Panc1 (cell line): ENCODE results near the gene TGFBI. TPM values are rescaled to one million over a fixed set of nuclear protein-coding genes. Genes with fewer than 3 reads are reported as not detected.
A peak's percentile ranks its signal among the peaks of the same experiment; 100 is the strongest.

Experiments
- ATAC-seq: fragments of 200-7000 bp; cut with Tn5 transposase; 2 replicates; pipeline ENCODE4 v1.9.1; 2020; ENCODE audit warnings: mild to moderate bottlenecking, moderate library complexity
- BruUV-seq: library from RNA; stranded (reverse); fragments of 400-500 nt; replicated peaks from 2 replicates; lab custom pipeline; 2021; lab: Mats Ljungman, UMichigan
- CTCF ChIA-PET: fragments of 300-600 bp; sonication (Branson Sonifier 250); formaldehyde crosslinking; loops from one replicate; lab custom pipeline; 2022; ENCODE audit warnings: antibody characterized with exemption; lab: Charles Lee
- POLR2A ChIA-PET: fragments of 300-600 bp; sonication (Branson Sonifier 250); formaldehyde crosslinking; loops from one replicate; lab custom pipeline; 2022; ENCODE audit warnings: antibody characterized with exemption; lab: Charles Lee
- DNase-seq: peaks from one replicate; pipeline ENCODE4 v3.0.0-alpha.2; 2010; ENCODE audit warnings: low read depth, low spot score
- H3K27ac ChIP-seq: 2 replicates; pipeline ENCODE4 v1.5.1; 2011; ENCODE audit warnings: mild to moderate bottlenecking, low read length, inconsistent platforms
- H3K27me3 ChIP-seq: fragments of 200-500 bp; sonication (Bioruptor generic); 2 replicates; pipeline ENCODE4 v1.6.0; 2014; ENCODE audit warnings: low read length, inconsistent platforms; ENCODE audit not compliant: control insufficient read depth, insufficient read depth
- H3K36me3 ChIP-seq: fragments of 200-500 bp; sonication (Bioruptor generic); 2 replicates; pipeline ENCODE4 v1.5.1; 2014; ENCODE audit warnings: inconsistent platforms, mild to moderate bottlenecking, low read length, moderate library complexity; ENCODE audit not compliant: control insufficient read depth, insufficient read depth
- H3K4me1 ChIP-seq: 2 replicates; pipeline ENCODE4 v1.5.1; 2011; ENCODE audit warnings: inconsistent platforms, mild to moderate bottlenecking, low read length, moderate library complexity; ENCODE audit not compliant: control insufficient read depth, insufficient read depth
- H3K4me3 ChIP-seq, 2 experiments: 2 replicates each; pipeline ENCODE4 v1.5.1; 2011 to 2012; ENCODE audit warnings: low read depth in 2 of 2, low read length in 2 of 2, mild to moderate bottlenecking in 2 of 2, inconsistent platforms in 1 of 2, moderate library complexity in 1 of 2
- H3K9me3 ChIP-seq: fragments of 200-500 bp; sonication (Bioruptor generic); 2 replicates; pipeline ENCODE4 v1.5.1; 2014; ENCODE audit warnings: low read depth, mild to moderate bottlenecking, inconsistent platforms, low read length, moderate library complexity; ENCODE audit not compliant: control insufficient read depth, insufficient read depth
- CTCF ChIP-seq: fragments of 450-650 bp; IDR thresholded peaks from 2 replicates; pipeline ENCODE4 v1.5.1; 2017; ENCODE audit warnings: mild to moderate bottlenecking
- POLR2AphosphoS5 ChIP-seq: IDR thresholded peaks from 2 replicates; pipeline ENCODE4 v1.6.1; 2012; ENCODE audit warnings: mild to moderate bottlenecking, low read depth, low read length, moderate library complexity
- REST ChIP-seq, 2 experiments: IDR thresholded peaks; 2 replicates each; pipeline ENCODE4 v1.6.1; 2011 to 2012; ENCODE audit warnings: low read depth in 2 of 2, control low read depth in 1 of 2, low read length in 1 of 2, mild to moderate bottlenecking in 1 of 2, moderate library complexity in 1 of 2; ENCODE audit not compliant: insufficient read depth in 1 of 2
- SIN3A ChIP-seq: IDR thresholded peaks from 2 replicates; pipeline ENCODE4 v1.6.1; 2012; ENCODE audit warnings: low read depth, mild to moderate bottlenecking, low read length, moderate library complexity, borderline replicate concordance; ENCODE audit not compliant: insufficient read depth
- TCF7L2 ChIP-seq: IDR thresholded peaks from 2 replicates; pipeline ENCODE4 v1.6.1; 2011; ENCODE audit warnings: mild to moderate bottlenecking, low read depth, low read length, inconsistent platforms
- in situ Hi-C: cut with HindIII; loops from 2 replicates; pipeline ENCODE4 v1.10.0; 2016; ENCODE audit warnings: low sequenced_read_pairs, low pct_unique_long_range_greater_than_20kb
- intact Hi-C: fragments of 100-400 bp; cut with micrococcal nuclease; formaldehyde crosslinking; loops from one replicate; pipeline ENCODE4 v1.10.0; 2022; ENCODE audit not compliant: unreplicated experiment
- total RNA-seq: library from RNA; stranded (reverse); gene quantifications from one replicate; pipeline ENCODE4 v1.2.1, GENCODE V29; 2021; ENCODE audit not compliant: unreplicated experiment

TGFBI gene
- total RNA-seq, 1 experiment from 2014 or later = 314 TPM

- CTCF ChIA-PET = no interaction called here
- in situ Hi-C loops = no loop called here
- H3K4me1 ChIP-seq = peaks cover 26% of the 10 kb centered on the region
Measured at GRCh38 chr5:136060963-136061362, 32.2 kb downstream of the TGFBI start.

GRCh38 chr5:136061630-136062365 lies 33.0 kb downstream of the TGFBI start:
- no peak overlapping the region for H3K4me3 ChIP-seq
- DNase-seq (no peak), ATAC-seq (no peak)
- H3K27ac ChIP-seq = peak overlapping the region; percentile 48
- BruUV-seq = no TSS peak
- ChIA-PET CTCF (interaction anchor here (0.6 kb wide), 1 partner anchor 176 kb away, joined by 6 read pairs; no protein-coding TSS in a partner anchor), POLR2A (no interaction called here)
- H3K36me3 ChIP-seq = peaks cover 10% of the 10 kb centered on the region
- no peaks in the 10 kb centered on the region for H3K27me3 ChIP-seq
- in situ Hi-C loops (no loop called here), intact Hi-C loops (loop anchor here (5.0 kb wide), 2 partner anchors 114 to 174 kb away; no protein-coding TSS in a partner anchor)
- peaks cover 21% of the 10 kb centered on the region for H3K4me1 ChIP-seq
- H3K9me3 ChIP-seq = no peaks in the 10 kb centered on the region
- TF ChIP-seq SIN3A (no peak), POLR2AphosphoS5 (no peak), TCF7L2 (no peak), REST (IDR thresholded peaks at IDR 0.05; ENCODE audit: insufficient read depth in 1 of 2, low read depth in 2 of 2, low read length in 1 of 2) (no peak)

More at GRCh38 chr5:136060963-136061362, 32.2 kb downstream of the TGFBI start:
- no peak for DNase-seq
- no peaks in the 10 kb centered on the region for H3K9me3 ChIP-seq
- POLR2A ChIA-PET = no interaction called here
- ATAC-seq = no peak
- H3K36me3 ChIP-seq = peaks cover 10% of the 10 kb centered on the region
- H3K4me3 ChIP-seq = no peak overlapping the region
- H3K27me3 ChIP-seq = no peaks in the 10 kb centered on the region
- TF ChIP-seq TCF7L2 (no peak), POLR2AphosphoS5 (no peak), REST (IDR thresholded peaks at IDR 0.05; ENCODE audit: insufficient read depth in 1 of 2, low read depth in 2 of 2, low read length in 1 of 2) (no peak), CTCF (no peak), SIN3A (no peak)
- H3K27ac ChIP-seq = peak overlapping the region; percentile 48
- BruUV-seq = no TSS peak
- intact Hi-C loops = loop anchor here (5.0 kb wide), 2 partner anchors 114 to 174 kb away; no protein-coding TSS in a partner anchor
